Type B pancreatic cell (in vitro differentiated cells): ENCODE measurements around the gene DUSP18. TPM values are rescaled to one million over a fixed set of nuclear protein-coding genes. Genes with fewer than 3 reads are reported as not detected.

Experiments used
- DNase-seq: peaks from one replicate; pipeline ENCODE4 v3.0.0; 2021; ENCODE audit warnings: mixed read lengths; ENCODE audit not compliant: unreplicated experiment; ENCODE audit errors: extremely low spot score
- H3K27ac Mint-ChIP-seq: 2 replicates; pipeline ENCODE4 v1.8.0; 2021; ENCODE audit warnings: mild to moderate bottlenecking, mixed read lengths
- H3K27me3 Mint-ChIP-seq: 2 replicates; pipeline ENCODE4 v1.8.0; 2021; ENCODE audit warnings: mixed read lengths
- H3K36me3 Mint-ChIP-seq: 2 replicates; pipeline ENCODE4 v1.8.0; 2021; ENCODE audit warnings: mixed read lengths
- H3K4me1 Mint-ChIP-seq: one replicate; pipeline ENCODE4 v1.8.0; 2021; ENCODE audit warnings: mixed read lengths; ENCODE audit not compliant: unreplicated experiment
- H3K4me3 Mint-ChIP-seq: 2 replicates; pipeline ENCODE4 v1.8.0; 2021; ENCODE audit warnings: mild to moderate bottlenecking, mixed read lengths
- H3K9me3 Mint-ChIP-seq: 2 replicates; pipeline ENCODE4 v1.8.0; 2021; ENCODE audit warnings: mixed read lengths
- total RNA-seq: library from RNA; stranded (reverse); gene quantifications from 2 replicates; pipeline ENCODE4 v1.2.1, GENCODE V29; 2021; ENCODE audit warnings: low replicate concordance
- TF ChIP-seq, protein P1 (sequence below): fragments of 200-600 bp; sonication (generic); conservative IDR thresholded peaks from 2 replicates; pipeline ENCODE4 v1.5.0; 2021; ENCODE audit warnings: antibody characterized with exemption, mild to moderate bottlenecking

The DUSP18 gene
- total RNA-seq, 1 donor from 2014 or later = 12.4 TPM

GRCh38 chr22:30652852-30653251 is 14.8 kb downstream of the DUSP18 start:
- TF ChIP-seq, protein P1, sequence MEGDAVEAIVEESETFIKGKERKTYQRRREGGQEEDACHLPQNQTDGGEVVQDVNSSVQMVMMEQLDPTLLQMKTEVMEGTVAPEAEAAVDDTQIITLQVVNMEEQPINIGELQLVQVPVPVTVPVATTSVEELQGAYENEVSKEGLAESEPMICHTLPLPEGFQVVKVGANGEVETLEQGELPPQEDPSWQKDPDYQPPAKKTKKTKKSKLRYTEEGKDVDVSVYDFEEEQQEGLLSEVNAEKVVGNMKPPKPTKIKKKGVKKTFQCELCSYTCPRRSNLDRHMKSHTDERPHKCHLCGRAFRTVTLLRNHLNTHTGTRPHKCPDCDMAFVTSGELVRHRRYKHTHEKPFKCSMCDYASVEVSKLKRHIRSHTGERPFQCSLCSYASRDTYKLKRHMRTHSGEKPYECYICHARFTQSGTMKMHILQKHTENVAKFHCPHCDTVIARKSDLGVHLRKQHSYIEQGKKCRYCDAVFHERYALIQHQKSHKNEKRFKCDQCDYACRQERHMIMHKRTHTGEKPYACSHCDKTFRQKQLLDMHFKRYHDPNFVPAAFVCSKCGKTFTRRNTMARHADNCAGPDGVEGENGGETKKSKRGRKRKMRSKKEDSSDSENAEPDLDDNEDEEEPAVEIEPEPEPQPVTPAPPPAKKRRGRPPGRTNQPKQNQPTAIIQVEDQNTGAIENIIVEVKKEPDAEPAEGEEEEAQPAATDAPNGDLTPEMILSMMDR = no peak
- Mint-ChIP-seq H3K4me3 (no peak overlapping the region), H3K36me3 (no peaks in the 10 kb centered on the region), H3K27ac (peak overlapping the region; percentile 70), H3K4me1 (peaks cover 5% of the 10 kb centered on the region), H3K27me3 (no peaks in the 10 kb centered on the region), H3K9me3 (peaks cover 5% of the 10 kb centered on the region)
- DNase-seq = no peak

DNA sequence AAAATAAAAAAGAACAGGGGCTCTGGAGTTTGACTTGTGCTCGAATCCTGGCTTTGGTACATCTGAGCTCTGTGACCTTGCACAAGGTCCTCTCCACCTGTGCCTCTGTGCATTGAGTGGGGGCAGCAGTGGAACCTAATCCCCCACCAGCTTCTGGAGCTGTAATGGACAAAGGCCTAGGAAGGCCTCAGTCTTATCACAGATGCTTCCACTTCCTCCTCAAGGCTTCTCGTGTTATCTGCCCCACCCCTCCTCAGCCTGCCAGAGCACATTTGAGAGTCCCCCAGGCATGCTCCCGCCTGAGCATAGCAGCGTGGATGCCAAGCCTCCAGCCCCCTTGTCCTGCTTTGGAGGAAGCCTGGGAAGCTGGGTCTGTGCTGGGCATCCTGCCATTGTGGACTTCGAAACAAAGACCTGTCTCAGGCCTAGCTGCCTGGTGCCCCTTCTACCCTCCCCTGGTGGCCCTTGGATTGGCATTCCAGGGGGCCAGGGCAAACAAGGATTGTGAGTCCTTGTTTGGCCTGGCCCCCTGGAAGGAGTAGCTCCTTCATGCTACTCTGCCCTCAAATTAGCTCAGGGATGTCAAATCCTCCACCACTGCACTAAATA is 17.1 kb downstream of the DUSP18 start:
- H3K4me3 Mint-ChIP-seq = no peak overlapping the region
- H3K27me3 Mint-ChIP-seq = no peaks in the 10 kb centered on the region
- H3K36me3 Mint-ChIP-seq = no peaks in the 10 kb centered on the region
- no peak for DNase-seq
- peaks cover 5% of the 10 kb centered on the region for H3K9me3 Mint-ChIP-seq
- H3K4me1 Mint-ChIP-seq = peaks cover 5% of the 10 kb centered on the region
- no peak overlapping the region for H3K27ac Mint-ChIP-seq
- TF ChIP-seq, protein P1 = no peak

DNA sequence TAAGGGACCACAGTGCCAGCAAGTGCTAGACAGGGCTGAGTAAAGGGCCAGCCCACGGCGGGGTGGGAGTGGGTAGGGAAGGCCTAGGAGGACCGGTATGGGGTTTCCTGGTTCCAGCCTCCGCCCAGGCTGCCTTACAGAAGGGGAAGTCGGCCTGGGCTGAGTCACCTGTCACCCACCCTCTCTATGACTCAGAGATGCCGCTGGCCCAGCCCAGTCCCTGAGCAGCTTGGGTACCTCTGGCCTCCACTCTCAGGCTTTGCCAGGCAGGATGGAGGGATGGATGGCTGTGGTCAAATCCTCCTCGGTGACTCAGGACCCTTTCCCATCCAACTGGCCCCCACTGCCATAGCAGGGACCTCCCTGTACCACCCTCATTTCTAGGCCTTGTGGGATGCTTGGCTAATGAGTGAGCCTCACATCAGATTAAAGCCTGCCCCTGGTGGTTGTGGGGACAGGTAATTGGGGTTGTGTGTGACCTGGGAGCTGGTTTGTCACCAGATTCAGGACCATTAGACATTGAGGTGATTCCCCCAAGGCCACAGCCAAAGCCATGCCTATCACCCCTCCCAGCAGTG is 18.2 kb downstream of the DUSP18 start:
- Mint-ChIP-seq H3K4me3 (no peak overlapping the region), H3K27ac (no peak overlapping the region), H3K27me3 (no peaks in the 10 kb centered on the region), H3K36me3 (no peaks in the 10 kb centered on the region), H3K9me3 (peaks cover 5% of the 10 kb centered on the region), H3K4me1 (peaks cover 5% of the 10 kb centered on the region)
- DNase-seq = no peak
- TF ChIP-seq, protein P1 = no peak

- no peak overlapping the region for H3K27ac Mint-ChIP-seq
- no peaks in the 10 kb centered on the region for H3K36me3 Mint-ChIP-seq
- H3K9me3 Mint-ChIP-seq = peaks cover 5% of the 10 kb centered on the region
- no peak overlapping the region for H3K4me3 Mint-ChIP-seq
- peaks cover 5% of the 10 kb centered on the region for H3K4me1 Mint-ChIP-seq
- no peaks in the 10 kb centered on the region for H3K27me3 Mint-ChIP-seq
- TF ChIP-seq, protein P1 = no peak
- no peak for DNase-seq
These were observed 18.9 kb downstream of the DUSP18 start for GRCh38 chr22:30648825-30649224.

- H3K36me3 Mint-ChIP-seq = no peaks in the 10 kb centered on the region
These were observed 20.1 kb downstream of the DUSP18 start for GRCh38 chr22:30647536-30647935.

More at GRCh38 chr22:30647536-30647935, 20.1 kb downstream of the DUSP18 start:
- DNase-seq = no peak
- H3K27me3 Mint-ChIP-seq = no peaks in the 10 kb centered on the region
- H3K27ac Mint-ChIP-seq = no peak overlapping the region
- H3K9me3 Mint-ChIP-seq = peaks cover 5% of the 10 kb centered on the region
- H3K4me1 Mint-ChIP-seq = peaks cover 5% of the 10 kb centered on the region
- TF ChIP-seq, protein P1 = no peak
- H3K4me3 Mint-ChIP-seq = no peak overlapping the region
